Measurements from ENCODE around the gene MAPKAP1.

DNA sequence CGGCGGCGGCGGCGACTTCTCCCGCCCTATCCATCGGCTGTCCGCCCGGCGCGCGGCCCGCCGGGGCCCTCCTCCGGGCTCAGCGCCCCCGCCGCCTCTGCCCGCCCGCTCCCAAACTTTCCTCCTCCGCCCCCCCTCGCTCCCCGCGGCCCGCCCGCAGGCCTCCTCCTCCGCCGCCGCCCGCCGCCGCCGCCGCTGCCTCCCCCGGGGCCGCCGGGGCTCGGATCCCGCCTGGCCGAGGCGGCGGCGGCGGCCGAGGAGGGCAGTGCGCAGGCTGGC, 39.7 kb upstream of the MAPKAP1 start:
- TF ChIP-seq BACH2 (CRISPR knock-in tag; IDR thresholded peaks at IDR 0.05; ENCODE audit: borderline replicate concordance) (no peak), ARNTL (CRISPR knock-in tag; IDR thresholded peaks at IDR 0.05; ENCODE audit: borderline replicate concordance, low read depth) (no peak), TSHZ2 (CRISPR knock-in tag; IDR thresholded peaks at IDR 0.05) (no peak), OSR1 (CRISPR knock-in tag; IDR thresholded peaks at IDR 0.05) (no peak), ZNF565 (CRISPR knock-in tag; conservative IDR thresholded peaks at IDR 0.05; ENCODE audit: low read depth) (no peak), TCF4 (CRISPR knock-in tag; IDR thresholded peaks at IDR 0.05; ENCODE audit: borderline replicate concordance) (no peak)
- TF ChIP-seq, protein P1, sequence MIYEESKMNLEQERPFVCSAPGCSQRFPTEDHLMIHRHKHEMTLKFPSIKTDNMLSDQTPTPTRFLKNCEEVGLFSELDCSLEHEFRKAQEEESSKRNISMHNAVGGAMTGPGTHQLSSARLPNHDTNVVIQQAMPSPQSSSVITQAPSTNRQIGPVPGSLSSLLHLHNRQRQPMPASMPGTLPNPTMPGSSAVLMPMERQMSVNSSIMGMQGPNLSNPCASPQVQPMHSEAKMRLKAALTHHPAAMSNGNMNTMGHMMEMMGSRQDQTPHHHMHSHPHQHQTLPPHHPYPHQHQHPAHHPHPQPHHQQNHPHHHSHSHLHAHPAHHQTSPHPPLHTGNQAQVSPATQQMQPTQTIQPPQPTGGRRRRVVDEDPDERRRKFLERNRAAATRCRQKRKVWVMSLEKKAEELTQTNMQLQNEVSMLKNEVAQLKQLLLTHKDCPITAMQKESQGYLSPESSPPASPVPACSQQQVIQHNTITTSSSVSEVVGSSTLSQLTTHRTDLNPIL (CRISPR knock-in tag; IDR thresholded peaks at IDR 0.05; ENCODE audit: low read depth), result no peak
- TF ChIP-seq, protein P2, sequence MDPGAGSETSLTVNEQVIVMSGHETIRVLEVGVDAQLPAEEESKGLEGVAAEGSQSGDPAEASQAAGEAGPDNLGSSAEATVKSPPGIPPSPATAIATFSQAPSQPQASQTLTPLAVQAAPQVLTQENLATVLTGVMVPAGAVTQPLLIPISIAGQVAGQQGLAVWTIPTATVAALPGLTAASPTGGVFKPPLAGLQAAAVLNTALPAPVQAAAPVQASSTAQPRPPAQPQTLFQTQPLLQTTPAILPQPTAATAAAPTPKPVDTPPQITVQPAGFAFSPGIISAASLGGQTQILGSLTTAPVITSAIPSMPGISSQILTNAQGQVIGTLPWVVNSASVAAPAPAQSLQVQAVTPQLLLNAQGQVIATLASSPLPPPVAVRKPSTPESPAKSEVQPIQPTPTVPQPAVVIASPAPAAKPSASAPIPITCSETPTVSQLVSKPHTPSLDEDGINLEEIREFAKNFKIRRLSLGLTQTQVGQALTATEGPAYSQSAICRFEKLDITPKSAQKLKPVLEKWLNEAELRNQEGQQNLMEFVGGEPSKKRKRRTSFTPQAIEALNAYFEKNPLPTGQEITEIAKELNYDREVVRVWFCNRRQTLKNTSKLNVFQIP (CRISPR knock-in tag; IDR thresholded peaks at IDR 0.05; ENCODE audit: borderline replicate concordance, low read depth), result no peak
